GM19324 (cell line): Measurements from ENCODE around the gene PEAK1.

Source experiments
- ATAC-seq: cut with Tn5 transposase; IDR thresholded peaks from one replicate; pipeline ENCODE4 v1.9.1; 2021; ENCODE audit warnings: mild to moderate bottlenecking, moderate library complexity; ENCODE audit not compliant: unreplicated experiment, low FRiP score

PEAK1 gene

GRCh38 chr15:77071305-77072223 is 348.3 kb downstream of the PEAK1 start:
- no peak for ATAC-seq

- ATAC-seq, result peak; percentile 86
Observed at GRCh38 chr15:77070495-77071304, 349.2 kb downstream of the PEAK1 start, which contains the start of gene TSPAN3. Gene TSPAN3 (minus strand): TSS chr15:77071109. CDS start chr15:77070954, 155 bp downstream.

- ATAC-seq, result no peak
Observed at GRCh38 chr15:77070180-77070494, 349.8 kb downstream of the PEAK1 start.

- no peak for ATAC-seq
Observed at GRCh38 chr15:77069521-77070121, 350.3 kb downstream of the PEAK1 start.

- no peak for ATAC-seq
Observed at GRCh38 chr15:77068633-77069032, 351.3 kb downstream of the PEAK1 start.

GRCh38 chr15:77067691-77068367 is 352.1 kb downstream of the PEAK1 start:
- no peak for ATAC-seq

GRCh38 chr15:77066971-77067690 is 352.8 kb downstream of the PEAK1 start:
- no peak for ATAC-seq

GRCh38 chr15:77064539-77065308 is 355.2 kb downstream of the PEAK1 start:
- no peak for ATAC-seq

GRCh38 chr15:77064063-77064462 is 355.8 kb downstream of the PEAK1 start:
- ATAC-seq, result no peak

- ATAC-seq, result no peak
Observed at GRCh38 chr15:77063249-77063648, 356.7 kb downstream of the PEAK1 start.

GRCh38 chr15:77060546-77060945 is 359.4 kb downstream of the PEAK1 start:
- no peak for ATAC-seq

GRCh38 chr15:77059786-77060361 is 360.0 kb downstream of the PEAK1 start:
- ATAC-seq, result peak; percentile 77

GRCh38 chr15:77058468-77058867 is 361.4 kb downstream of the PEAK1 start:
- ATAC-seq, result no peak

GRCh38 chr15:77057685-77058084 is 362.2 kb downstream of the PEAK1 start:
- no peak for ATAC-seq

GRCh38 chr15:77057072-77057471 is 362.8 kb downstream of the PEAK1 start:
- ATAC-seq, result no peak

GRCh38 chr15:77053709-77054108 is 366.2 kb downstream of the PEAK1 start:
- ATAC-seq, result no peak

- no peak for ATAC-seq
Observed at GRCh38 chr15:77052556-77052955, 367.3 kb downstream of the PEAK1 start.
